Stimulated activated CD8-positive, alpha-beta memory T cell treated with anti-CD3 and anti-CD28 coated beads, Interleukin-7, amount 100 ng/mL, for 48 hours (primary cell): ENCODE measurements around the gene PNMA8C.

Experiments
- DNase-seq, 2 donors: peaks; one replicate each; pipeline ENCODE4 v3.0.0-alpha.2; 2020; ENCODE audit warnings: low read depth in 1 of 2; ENCODE audit errors: extremely low read depth in 1 of 2

Gene PNMA8C

GRCh38 chr19:46428239-46429135, at the start of gene PNMA8C:
Gene PNMA8C (minus strand): TSS chr19:46428936. CDS start chr19:46428359, 577 bp downstream.
- peak; percentile 46 to 50 for DNase-seq

DNA sequence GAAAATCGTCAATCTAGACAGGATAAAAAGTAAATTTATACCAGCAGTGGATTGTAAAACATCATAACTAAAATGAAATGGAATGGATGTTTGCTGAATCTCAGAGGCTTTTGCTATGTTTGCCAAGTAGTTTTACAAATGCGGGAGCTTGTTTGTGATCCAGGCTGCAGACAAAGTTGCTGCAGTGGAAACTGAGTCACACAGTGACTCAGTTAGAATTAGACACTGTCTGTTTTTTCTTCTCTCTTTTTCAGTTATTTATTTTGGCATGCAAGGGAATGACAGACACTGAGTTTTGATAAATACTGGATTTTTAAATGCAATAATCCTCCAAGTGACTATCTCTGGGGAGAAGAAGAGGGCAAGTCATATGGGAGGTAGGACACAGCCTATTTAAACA, 47.2 kb upstream of the PNMA8C start:
- no peak for DNase-seq

DNA sequence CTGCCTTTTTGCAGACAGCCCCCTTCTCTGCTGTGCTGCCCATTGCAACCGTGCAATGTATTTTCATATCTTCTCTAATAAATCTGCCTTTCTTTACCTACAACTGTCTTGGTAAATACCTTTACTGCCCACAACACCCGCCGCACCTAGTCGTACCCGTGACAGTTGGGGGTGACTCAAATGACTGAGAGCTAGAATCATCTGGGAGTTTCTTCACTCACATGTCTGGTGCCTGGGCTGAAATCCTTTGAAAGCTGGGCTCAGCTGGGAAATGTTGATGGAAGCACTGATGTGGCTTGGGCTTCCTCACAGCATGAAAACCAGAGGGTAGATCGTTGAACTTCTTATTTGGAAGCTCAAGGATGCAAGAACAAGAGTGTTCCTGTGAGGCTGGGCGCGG, 45.5 kb upstream of the PNMA8C start:
- DNase-seq = no peak

DNA sequence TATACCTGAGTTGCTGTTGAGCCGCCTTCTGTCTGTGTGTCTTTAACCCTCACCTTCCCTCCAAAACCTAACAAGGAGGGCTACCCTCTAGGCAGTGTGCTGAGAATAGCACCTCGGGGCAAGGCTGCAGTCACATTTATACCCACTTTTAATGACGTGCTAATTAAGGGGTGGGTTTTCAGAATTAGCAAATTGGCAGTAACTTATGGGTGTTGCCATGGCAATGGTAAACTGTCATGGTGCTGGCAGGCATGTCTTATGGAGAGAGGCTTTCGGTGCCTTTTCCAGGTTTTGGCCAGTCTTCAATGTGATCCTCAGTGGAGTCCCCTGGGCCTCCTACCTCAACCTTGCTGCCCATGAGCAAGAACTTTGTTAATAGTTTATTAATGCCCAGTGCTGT, 43.9 kb upstream of the PNMA8C start:
- no peak for DNase-seq

GRCh38 chr19:46471811-46472543, 43.2 kb upstream of the PNMA8C start:
- no peak for DNase-seq

- DNase-seq = no peak
Measured at GRCh38 chr19:46471116-46471733, 42.5 kb upstream of the PNMA8C start, which contains the start of gene PNMA8A. Gene PNMA8A (minus strand): TSS chr19:46471563. CDS start chr19:46471035, 528 bp downstream.

- DNase-seq = no peak
Measured at GRCh38 chr19:46470376-46470775, 41.6 kb upstream of the PNMA8C start.

DNA sequence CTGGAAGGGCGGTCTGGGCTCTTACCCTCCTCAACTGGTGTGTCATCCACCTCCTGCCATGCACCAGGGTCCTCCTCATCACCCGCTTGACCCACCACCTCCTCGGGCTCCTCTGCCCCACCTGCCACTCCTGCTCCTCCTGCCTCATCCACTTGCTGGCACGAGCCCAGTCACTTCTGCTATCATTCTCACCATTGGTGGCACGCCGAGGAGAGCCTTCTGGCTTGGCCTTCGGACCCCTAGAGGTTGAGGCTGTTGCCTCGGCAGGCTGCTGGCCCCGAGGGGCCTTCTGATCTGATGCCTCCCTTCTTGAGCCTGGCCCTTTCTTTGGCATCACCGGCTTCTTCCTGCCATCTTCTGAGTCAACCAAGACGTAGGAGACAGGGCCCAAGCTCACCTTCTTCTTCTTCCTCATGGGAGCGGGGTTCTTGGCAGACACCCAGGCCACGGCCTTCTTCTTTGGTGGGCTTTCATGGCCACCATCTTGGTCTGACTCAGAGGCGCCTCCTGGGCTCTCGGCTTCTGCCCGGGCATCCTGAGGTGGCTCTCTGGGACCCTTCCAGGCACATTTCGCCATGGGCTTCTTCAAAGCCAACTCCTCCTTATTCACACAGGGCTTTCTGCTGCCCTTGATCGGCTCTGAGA, 40.9 kb upstream of the PNMA8C start:
- DNase-seq = no peak

DNA sequence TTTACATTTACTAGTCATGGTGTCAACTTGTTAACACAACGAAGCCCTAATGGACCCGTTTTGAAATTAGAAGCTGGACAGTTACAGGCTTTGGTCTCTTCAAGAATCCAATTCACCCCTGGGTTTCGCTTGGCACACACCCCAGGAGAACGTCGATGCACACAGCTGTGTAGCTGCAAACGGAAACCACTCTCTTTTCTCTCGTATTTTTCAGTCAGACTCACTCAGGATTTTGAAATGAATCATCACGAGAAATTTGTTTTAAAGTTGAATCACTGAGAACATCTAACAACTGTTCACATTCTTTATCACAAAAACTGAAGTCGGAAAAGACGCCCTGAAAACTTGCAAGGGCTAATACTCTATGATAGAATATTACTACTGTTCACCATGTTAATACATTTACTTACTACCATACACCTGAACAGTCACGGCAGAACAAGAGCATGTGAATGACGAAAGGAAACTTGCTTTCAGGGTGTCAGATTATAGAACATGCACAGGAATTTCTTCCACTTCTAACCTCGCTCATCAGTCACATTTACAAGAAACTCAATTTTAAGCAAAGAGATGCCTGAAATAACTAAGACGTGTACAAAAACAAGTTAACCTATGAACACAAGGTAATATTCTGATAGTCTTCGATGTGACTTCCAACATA, 37.9 kb upstream of the PNMA8C start:
- DNase-seq = no peak

GRCh38 chr19:46463516-46463915, 34.8 kb upstream of the PNMA8C start:
- DNase-seq = no peak

DNA sequence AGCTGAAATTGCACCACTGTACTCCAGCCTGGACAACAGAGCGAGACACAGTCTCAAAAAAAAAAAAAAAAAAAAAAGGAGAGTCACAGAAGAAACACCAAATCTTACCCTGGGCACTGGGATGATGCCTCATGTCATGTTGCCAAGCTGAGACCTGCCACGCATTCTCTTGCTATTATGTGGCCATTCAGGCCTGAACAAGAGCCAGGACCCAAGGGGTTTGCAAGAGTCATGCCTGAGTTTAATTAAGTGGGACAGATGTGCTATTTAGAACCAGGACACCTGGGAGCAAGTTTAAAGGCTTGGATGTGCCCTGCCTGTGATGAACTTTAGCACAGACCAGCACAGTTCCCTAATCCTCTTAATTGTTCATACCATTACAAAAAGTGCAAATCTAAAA, 32.8 kb upstream of the PNMA8C start:
- no peak for DNase-seq

- no peak for DNase-seq
Measured at GRCh38 chr19:46460981-46461380, 32.2 kb upstream of the PNMA8C start.

GRCh38 chr19:46460055-46460454, 31.3 kb upstream of the PNMA8C start:
- DNase-seq = no peak

DNA sequence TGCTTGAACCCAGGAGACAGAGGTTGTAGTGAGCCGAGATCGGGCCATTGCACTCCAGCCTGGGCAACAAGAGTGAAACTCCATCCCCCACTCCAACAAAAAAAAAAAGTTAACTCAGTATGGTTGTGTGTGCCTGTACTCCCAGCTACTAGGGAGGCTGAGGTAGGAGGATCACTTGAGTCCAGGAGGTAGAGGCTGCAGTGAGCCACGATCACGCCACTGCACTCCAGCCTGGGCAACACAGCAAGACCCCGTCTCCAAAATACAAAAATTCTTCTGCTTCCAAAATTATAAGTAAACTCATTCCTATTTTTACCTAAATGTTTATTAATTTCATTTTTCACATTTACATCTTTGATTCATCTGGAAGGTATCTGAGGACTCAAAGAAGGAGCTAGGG, 28.2 kb upstream of the PNMA8C start:
- no peak for DNase-seq

DNA sequence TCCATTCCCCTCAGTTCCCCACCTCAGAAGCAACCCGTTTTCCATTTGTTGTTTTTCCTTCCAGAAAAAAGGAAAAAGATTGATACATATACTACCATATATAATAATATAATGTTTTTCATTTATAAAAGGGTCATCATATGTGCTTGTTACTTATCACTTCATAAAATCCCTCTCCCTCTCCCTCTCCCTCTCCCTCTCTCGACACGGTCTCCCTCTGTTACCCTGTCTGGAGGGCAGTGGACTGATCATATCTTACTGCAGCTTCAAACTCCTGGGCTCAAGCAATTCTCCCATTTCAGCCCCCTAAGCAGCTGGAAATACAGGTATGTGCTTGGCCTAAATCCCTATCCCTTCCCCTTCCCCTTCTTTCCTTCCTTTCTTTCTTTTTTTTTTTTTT, 25.5 kb upstream of the PNMA8C start:
- DNase-seq = no peak

DNA sequence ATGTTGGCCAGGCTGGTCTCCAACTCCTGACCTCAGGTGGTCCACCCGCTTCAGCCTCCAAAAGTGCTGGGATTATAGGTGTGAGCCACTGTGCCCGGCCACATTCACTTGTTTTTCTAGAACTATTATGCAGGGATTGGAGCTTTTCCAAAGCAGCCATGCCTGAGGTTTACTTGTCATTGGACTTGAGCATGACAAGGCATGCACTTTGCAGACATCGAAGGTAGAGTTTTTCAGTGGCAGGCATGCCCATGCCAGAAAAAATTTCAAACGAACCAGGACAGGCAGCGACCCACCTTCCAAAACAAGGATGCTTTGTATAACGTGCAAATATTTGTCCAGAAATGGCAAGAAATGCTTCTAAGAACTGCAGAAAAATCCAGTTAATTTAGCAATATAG, 24.9 kb upstream of the PNMA8C start:
- DNase-seq = no peak

- DNase-seq = no peak
Measured at GRCh38 chr19:46452186-46452585, 23.4 kb upstream of the PNMA8C start.

- no peak for DNase-seq
Measured at GRCh38 chr19:46451352-46451751, 22.6 kb upstream of the PNMA8C start.

- no peak for DNase-seq
Measured at GRCh38 chr19:46450737-46451136, 22.0 kb upstream of the PNMA8C start.

GRCh38 chr19:46449228-46449627, 20.5 kb upstream of the PNMA8C start:
- DNase-seq = no peak

GRCh38 chr19:46448601-46449000, 19.9 kb upstream of the PNMA8C start:
- no peak for DNase-seq
